Calu3 (cell line): ENCODE results near the gene ZDHHC5. TPM values are rescaled to one million over a fixed set of nuclear protein-coding genes. Genes with fewer than 3 reads are reported as not detected.

Experiments used
- BruUV-seq: library from RNA; stranded (reverse); fragments of 400-500 nt; replicated peaks from 2 replicates; lab custom pipeline; 2021; lab: Mats Ljungman, UMichigan
- CTCF ChIA-PET: fragments of 300-600 bp; sonication (Branson Sonifier 250); formaldehyde crosslinking; loops from one replicate; lab custom pipeline; 2022; ENCODE audit warnings: antibody characterized with exemption; lab: Charles Lee
- DNase-seq: peaks from one replicate; pipeline ENCODE4 v3.0.0; 2022
- H3K27ac Mint-ChIP-seq: one replicate; pipeline ENCODE4 v1.8.0; 2022; ENCODE audit warnings: mixed read lengths; ENCODE audit not compliant: unreplicated experiment
- H3K27me3 Mint-ChIP-seq: one replicate; pipeline ENCODE4 v1.8.0; 2022; ENCODE audit warnings: mixed read lengths; ENCODE audit not compliant: unreplicated experiment
- H3K36me3 Mint-ChIP-seq: one replicate; pipeline ENCODE4 v1.8.0; 2022; ENCODE audit warnings: mild to moderate bottlenecking, moderate library complexity, mixed read lengths; ENCODE audit not compliant: insufficient read depth, unreplicated experiment
- H3K4me1 Mint-ChIP-seq: one replicate; pipeline ENCODE4 v1.8.0; 2022; ENCODE audit warnings: mild to moderate bottlenecking, low read depth, mixed read lengths; ENCODE audit not compliant: unreplicated experiment
- H3K4me3 Mint-ChIP-seq: one replicate; pipeline ENCODE4 v1.8.0; 2022; ENCODE audit warnings: mild to moderate bottlenecking, low read depth, moderate library complexity, mixed read lengths; ENCODE audit not compliant: unreplicated experiment
- H3K9me3 Mint-ChIP-seq: one replicate; pipeline ENCODE4 v1.8.0; 2022; ENCODE audit warnings: low read depth, mixed read lengths; ENCODE audit not compliant: unreplicated experiment
- CTCF ChIP-seq: fragments of 200-600 bp; IDR thresholded peaks from one replicate; pipeline ENCODE4 v1.8.0; 2022; ENCODE audit warnings: antibody characterized with exemption; ENCODE audit not compliant: unreplicated experiment
- intact Hi-C: fragments of 100-400 bp; cut with micrococcal nuclease; formaldehyde crosslinking; loops from one replicate; pipeline ENCODE4 v1.10.0; 2022; ENCODE audit not compliant: unreplicated experiment
- total RNA-seq: library from RNA; stranded (reverse); gene quantifications from 2 replicates; pipeline ENCODE4 v1.2.3, GENCODE V29; 2022

Gene ZDHHC5
- total RNA-seq, 1 experiment from 2014 or later, result 85.9 TPM

- Mint-ChIP-seq H3K4me3 (no peak overlapping the region), H3K27ac (no peak overlapping the region), H3K4me1 (no peaks in the 10 kb centered on the region), H3K27me3 (peaks cover 42% of the 10 kb centered on the region), H3K36me3 (no peaks in the 10 kb centered on the region), H3K9me3 (peaks cover 3% of the 10 kb centered on the region)
- BruUV-seq, result no TSS peak
- no peak for TF ChIP-seq CTCF
- no peak for DNase-seq
- CTCF ChIA-PET, result interaction anchor here (0.6 kb wide), 1 partner anchor 20 kb away, joined by 4 read pairs; no protein-coding TSS in a partner anchor
- intact Hi-C loops, result no loop called here
Observed at GRCh38 chr11:57632116-57632515, 35.8 kb upstream of the ZDHHC5 start.

GRCh38 chr11:57633394-57634070, 34.4 kb upstream of the ZDHHC5 start:
- H3K27ac Mint-ChIP-seq, result no peak overlapping the region

DNA sequence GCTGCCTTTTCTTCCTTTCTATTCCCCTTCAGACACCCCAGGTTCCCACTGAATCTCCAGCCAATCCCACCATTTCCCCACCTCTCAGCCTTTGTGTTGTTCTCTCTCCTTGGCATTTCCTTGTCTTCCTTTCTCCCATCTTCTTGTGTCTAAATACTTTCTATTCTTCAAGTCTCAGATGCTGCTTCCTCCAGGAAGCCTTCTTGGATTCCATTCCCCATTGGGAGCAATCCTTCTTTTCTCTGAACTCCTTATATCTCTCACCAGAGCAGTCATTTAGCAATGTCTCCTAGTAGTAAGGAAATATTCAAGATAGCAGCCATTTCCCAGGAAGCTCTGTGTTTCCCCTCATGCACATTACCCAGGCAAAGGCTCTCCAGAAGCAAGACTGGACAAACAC, 33.6 kb upstream of the ZDHHC5 start:
- Mint-ChIP-seq H3K4me3 (no peak overlapping the region), H3K4me1 (no peaks in the 10 kb centered on the region), H3K27me3 (peaks cover 58% of the 10 kb centered on the region), H3K27ac (no peak overlapping the region), H3K9me3 (no peaks in the 10 kb centered on the region), H3K36me3 (peaks cover 12% of the 10 kb centered on the region)
- no TSS peak for BruUV-seq
- TF ChIP-seq CTCF, result no peak
- CTCF ChIA-PET, result interaction anchor here (0.7 kb wide), 1 partner anchor 10 kb away, joined by 4 read pairs; no protein-coding TSS in a partner anchor
- no peak for DNase-seq
- intact Hi-C loops, result no loop called here

More at GRCh38 chr11:57633394-57634070, 34.4 kb upstream of the ZDHHC5 start:
- BruUV-seq, result no TSS peak
- TF ChIP-seq CTCF, result no peak
- Mint-ChIP-seq H3K4me3 (no peak overlapping the region), H3K36me3 (peaks cover 7% of the 10 kb centered on the region), H3K27me3 (peaks cover 50% of the 10 kb centered on the region), H3K4me1 (no peaks in the 10 kb centered on the region), H3K9me3 (no peaks in the 10 kb centered on the region)
- CTCF ChIA-PET, result no interaction called here
- intact Hi-C loops, result no loop called here
- no peak for DNase-seq

GRCh38 chr11:57635246-57635645, 32.7 kb upstream of the ZDHHC5 start:
- no peak overlapping the region for H3K27ac Mint-ChIP-seq
- CTCF ChIA-PET, result no interaction called here
- no peak for DNase-seq
- H3K36me3 Mint-ChIP-seq, result peaks cover 12% of the 10 kb centered on the region
- no peak overlapping the region for H3K4me3 Mint-ChIP-seq
- no peak for TF ChIP-seq CTCF
- no peaks in the 10 kb centered on the region for H3K9me3 Mint-ChIP-seq
- no TSS peak for BruUV-seq
- intact Hi-C loops, result no loop called here
- H3K4me1 Mint-ChIP-seq, result no peaks in the 10 kb centered on the region
- H3K27me3 Mint-ChIP-seq, result peaks cover 58% of the 10 kb centered on the region
